IMR-90 (cell line): ENCODE measurements around the gene HCN4.

ENCODE experiments used
- BHLHE40 ChIP-seq: fragments of 150-350 bp; IDR thresholded peaks from 2 replicates; pipeline ENCODE4 v1.6.1; 2016; ENCODE audit warnings: mild to moderate bottlenecking, low read depth, low read length
- CTCF ChIP-seq: conservative IDR thresholded peaks from 2 replicates; pipeline ENCODE4 v1.5.1; 2012; ENCODE audit warnings: mild to moderate bottlenecking, low read depth, low read length, improper control_type of control experiment
- ELK1 ChIP-seq: fragments of 150-350 bp; IDR thresholded peaks from 2 replicates; pipeline ENCODE4 v1.6.1; 2016; ENCODE audit warnings: low read depth, mild to moderate bottlenecking, low read length, moderate library complexity, borderline replicate concordance
- POLR2A ChIP-seq: IDR thresholded peaks from 2 replicates; pipeline ENCODE4 v1.6.1; 2012; ENCODE audit warnings: mild to moderate bottlenecking, low read depth, low read length
- SMC3 ChIP-seq: fragments of 150-350 bp; IDR thresholded peaks from 2 replicates; pipeline ENCODE4 v1.6.1; 2016; ENCODE audit warnings: low read depth, mild to moderate bottlenecking, antibody characterized with exemption, low read length, moderate library complexity

GRCh38 chr15:73394782-73395181, 26.0 kb upstream of the HCN4 start:
- TF ChIP-seq CTCF (no peak), POLR2A (no peak), ELK1 (no peak), SMC3 (no peak), BHLHE40 (no peak)
